NK-92 (cell line): ENCODE measurements around the gene CRYL1.

Experiments
- DNase-seq: peaks from one replicate; lab custom pipeline; 2025; ENCODE audit not compliant: unreplicated experiment; lab: John Stamatoyannopoulos, UW

CRYL1 gene

DNA sequence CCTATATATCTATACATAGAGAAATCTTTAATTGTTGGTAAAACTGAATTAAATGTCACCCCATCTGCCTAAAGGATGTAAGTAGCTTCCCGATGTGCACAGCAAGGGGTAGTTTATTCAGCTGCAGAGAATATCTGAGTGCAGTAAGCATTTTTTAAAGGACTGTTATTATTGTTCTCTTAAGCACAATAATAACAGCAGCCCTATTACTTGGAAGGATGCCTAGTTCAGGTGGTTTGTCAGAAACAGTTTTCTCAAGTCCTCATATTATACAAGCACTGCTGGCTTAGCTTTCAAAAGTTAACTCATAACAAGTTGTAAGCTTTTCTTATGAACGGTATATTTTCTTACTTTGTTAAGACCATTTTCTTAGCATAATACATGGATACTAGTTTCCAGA, 142.6 kb downstream of the CRYL1 start:
- DNase-seq: no peak

DNA sequence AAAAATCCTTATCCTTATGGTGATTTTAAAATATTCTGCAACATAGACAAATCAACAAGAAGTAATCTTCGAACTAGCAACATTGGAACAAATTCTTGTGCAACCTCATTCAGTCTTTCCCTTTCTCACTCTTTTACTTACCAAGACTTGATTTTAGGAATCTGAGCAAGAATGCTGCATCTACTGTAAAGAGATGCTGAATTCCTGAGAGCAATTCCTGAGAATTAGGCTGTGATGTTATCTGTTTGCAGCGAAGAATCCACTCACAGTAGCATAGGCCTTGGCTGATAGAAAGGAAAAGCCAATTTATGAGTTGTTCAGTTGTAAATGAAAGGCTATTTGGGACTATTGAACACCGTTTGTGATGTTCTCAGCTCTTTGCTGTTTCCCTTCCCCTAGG, 144.3 kb downstream of the CRYL1 start:
- no peak for DNase-seq

DNA sequence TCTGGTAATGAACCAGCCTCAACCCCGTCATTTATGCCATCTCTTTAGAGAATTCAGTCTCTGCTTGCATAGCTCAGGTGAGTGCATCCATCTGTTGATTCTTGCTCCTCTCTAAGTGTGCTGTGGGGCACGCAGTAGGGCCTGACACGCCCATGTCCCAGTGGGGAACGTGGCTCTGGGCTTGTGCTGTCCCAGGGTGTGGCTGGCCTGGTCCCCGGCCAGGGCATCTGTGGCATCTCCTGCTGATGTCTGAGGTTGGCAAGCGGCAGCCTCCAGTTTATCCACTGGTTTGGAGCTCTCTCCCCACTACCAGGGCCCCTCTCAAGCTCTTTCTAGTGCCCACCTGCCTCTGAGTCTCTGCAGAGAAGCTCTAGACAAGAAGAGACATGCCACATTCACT, 146.9 kb downstream of the CRYL1 start:
- no peak for DNase-seq

DNA sequence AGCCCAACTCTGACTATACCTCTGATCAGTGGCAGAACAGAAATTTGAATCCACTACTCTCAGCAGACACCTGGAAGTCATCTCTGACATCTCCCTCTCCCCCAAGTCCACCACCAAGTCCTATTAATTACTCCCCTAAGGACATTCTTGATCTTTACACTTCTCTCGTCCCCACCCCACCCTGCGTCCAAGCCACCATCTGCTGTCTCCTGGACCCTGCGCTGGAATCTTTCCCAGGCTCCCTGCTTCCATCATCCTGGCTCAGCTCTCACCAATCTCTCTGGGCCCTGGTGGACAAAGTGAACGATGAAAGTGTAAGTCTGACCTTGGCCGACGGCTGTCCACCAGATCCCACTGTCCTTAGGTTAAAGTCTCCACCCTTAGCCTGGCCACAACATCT, 147.9 kb downstream of the CRYL1 start:
- DNase-seq: no peak

DNA sequence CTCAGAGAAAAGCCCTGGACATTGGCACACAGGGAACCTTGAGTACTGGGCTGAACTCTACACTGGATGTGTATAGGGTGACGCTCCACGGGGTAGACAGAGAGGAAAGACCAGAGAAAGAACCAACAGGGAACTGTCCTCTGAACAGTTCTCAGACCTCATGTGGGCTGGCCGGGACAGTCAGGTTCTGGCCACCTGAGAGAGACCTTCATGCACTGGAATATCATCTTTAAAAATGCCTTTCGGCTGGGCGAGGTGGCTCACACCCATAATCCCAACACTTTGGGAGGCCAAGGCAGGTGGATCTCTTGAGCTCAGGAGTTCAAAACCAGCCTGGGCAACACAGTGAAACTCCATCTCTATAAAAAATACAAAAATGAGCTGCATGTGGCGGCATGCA, 149.8 kb downstream of the CRYL1 start:
- DNase-seq: no peak

DNA sequence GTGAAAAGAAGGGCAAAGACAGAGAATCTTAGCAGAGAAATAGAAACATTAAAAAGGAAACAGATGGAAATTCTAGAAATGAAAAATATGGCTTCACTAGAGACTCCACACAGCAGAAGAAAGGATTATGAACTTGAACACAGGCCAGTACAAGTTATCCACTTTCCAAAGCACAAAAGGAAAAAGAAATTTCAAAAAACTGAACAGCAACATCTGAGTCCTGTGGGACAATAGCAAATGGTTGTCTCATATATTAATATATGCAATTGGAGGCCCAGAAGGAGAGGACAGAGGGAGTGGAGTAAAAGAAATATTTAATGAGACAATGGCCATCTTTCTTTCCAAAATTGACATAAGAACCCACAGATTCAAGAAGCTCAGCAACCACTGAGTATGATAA, 151.8 kb downstream of the CRYL1 start:
- DNase-seq: no peak

DNA sequence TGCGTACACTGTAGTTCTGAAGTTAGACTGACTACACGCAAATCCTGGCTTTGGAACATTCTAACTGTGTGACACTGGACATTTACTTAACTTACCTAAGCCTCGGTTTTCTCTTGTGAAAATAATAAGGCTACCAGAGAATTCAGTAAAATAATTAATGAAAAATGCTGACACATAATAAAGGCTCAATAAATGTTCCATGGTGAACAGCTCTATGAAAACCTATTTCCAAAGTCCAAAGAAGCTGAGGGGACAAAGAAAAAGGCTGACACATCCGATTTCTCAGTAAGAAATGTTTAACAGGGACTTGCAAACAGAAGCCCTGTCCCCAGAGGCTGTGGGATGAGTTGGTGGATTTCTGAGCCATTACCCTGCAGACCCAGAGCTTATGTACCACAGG, 153.8 kb downstream of the CRYL1 start:
- no peak for DNase-seq

DNA sequence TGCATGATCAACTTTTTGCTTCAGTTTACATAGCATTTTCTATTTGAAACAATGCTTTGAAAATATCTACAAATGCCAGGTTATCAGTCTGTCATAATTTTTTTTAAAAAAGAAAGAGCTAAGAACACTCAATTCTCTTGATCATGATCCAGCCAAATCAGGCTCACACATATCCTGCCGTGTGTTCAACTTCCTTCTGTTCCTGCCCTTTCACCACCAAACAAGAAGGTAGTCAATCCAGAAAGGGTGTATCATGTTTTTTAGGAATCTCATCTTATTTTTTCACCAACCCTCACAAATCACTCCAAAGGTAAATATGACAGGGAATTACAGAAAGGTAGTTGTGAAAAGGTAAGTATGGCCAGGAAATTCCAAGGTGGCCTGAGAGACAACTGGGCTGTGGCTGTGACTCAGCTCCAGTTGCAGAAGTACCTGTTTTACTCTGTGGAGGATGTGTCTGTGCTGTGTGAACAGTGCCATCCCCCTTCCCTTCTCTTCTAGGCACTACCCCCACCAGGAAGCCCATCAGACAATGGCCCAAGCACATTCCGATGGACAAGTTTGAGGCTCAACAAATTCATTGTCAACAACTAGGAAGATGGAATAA, 154.7 kb downstream of the CRYL1 start:
- no peak for DNase-seq

DNA sequence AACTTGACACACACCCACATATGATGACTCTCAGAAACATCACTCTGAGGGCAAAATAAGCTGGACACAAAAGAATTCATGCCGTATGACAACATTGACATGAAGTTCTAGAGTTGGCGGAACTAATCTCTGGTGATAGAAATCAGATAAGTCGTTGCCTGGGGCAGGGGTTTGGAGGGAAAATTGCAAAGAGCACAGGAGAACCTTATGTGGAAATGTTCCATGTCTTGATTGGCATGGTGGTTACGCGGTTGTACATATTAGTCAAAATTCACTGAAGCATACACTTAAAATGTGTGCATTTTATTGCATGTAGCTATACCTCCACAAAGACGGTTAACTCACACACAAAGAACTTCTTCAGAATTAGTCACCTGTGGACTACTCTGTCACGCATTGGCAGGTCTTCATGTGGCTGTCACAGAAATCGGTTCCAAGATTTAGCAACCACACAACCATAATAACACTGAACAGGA, 155.7 kb downstream of the CRYL1 start:
- DNase-seq: no peak

DNA sequence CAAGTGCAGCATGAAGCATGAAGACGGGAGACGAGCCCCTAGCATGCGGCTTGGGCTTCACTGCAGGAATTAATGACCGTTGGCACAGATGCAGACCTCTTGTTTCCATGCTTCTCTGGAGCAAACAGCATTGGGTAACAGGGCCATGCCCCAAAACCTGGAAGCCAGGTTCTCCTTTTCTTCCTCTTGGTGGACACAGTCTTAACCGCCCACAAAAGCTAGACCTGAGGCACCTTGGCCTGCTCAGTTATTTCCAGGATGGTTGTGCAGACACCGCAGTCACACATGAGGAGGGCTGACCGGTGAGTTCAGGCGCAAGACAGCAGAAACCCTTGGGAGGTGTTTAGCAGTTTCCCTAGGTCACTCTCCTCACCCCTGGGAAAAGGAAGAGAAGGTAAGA, 159.6 kb downstream of the CRYL1 start:
- DNase-seq: no peak

DNA sequence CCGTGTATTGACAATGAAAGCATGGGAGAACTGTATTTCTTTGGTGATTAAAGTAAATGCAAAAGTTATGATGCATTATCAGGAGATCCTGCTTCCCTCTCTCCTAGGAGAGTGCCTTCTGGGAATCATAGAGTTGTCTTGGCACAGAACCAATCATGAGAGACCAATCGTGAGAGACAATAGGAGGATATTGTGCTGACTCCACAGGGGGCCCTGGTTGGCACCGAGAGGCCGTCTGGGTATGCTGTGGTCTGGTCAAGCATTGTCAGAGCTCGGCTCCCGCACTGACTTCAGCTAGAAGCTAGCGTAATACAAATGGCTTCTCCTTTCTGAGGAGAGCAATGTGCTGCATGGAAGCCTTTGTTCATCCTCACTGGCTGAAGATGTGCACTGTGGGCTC, 162.1 kb downstream of the CRYL1 start:
- no peak for DNase-seq

DNA sequence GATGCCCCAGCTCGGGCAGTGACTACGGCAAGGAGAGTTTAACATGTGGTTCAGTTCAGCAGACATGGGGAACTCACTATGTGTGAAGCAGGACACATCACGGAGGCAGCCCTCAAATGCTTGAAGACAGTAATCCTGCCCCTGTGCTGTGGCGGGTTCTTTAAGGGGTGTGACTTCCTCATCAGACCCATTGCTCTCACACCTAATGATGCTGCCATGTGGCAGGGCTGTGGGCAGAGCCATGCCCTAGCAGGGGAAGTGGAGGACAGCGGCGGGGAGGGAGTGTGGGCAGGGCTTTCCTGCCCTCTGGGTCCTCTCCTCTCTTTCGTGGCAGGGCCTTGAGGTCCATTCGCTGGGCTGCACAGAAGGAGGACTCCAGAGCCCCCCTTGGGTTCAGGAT, 162.5 kb downstream of the CRYL1 start:
- no peak for DNase-seq

DNA sequence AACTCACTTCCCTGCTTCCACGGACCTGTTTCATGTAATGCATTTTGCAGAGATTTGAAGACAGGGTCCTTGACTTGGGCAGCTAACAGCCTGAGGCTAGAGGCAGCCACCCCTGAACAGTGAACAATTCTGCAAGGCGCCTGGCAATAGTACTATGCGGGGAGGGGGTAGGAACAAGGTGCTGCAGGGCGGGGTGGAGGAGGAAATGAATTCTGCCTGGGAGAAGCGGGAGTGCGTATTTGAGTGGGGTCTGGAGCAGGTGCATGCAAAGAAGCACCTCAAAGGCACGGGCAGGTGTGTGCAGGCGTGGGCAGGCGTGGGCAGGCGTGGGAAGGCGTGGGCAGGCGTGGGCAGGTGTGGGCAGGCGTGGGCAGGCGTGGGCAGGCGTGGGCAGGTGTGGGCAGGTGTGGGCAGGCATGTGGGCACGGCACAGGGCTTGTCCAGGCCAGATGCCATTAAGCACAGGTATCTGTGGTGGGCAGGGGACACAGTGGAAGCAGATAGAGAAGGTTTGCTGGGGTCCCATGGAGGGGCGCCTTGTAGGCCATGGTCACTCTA, 163.1 kb downstream of the CRYL1 start:
- DNase-seq: no peak

DNA sequence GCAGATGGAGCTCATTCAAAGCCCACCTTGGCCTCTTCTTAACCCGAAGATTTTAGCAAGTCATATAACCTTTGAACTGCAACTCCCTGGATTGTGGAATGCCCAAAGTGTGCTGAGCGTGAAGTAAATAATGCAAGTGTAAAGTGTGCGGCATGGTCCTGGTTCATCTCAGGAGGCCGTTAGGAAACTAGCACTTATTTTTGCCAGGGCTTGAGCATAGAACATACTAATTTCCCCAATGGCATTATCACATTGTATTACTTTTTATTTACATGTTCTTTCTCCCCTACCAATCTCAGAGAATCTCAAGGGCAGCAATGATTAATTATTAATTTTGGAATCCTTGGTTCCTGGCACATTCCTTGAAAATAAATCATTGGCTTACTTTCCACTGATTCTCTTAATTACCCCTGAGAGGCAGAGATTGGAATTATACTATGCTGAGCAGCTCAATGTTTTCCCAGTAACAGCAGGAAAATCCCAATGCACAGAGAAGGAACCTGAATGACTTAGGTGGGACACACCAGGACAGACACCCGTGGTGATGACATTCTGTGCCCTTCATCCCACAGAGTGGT, 164.7 kb downstream of the CRYL1 start:
- no peak for DNase-seq

DNA sequence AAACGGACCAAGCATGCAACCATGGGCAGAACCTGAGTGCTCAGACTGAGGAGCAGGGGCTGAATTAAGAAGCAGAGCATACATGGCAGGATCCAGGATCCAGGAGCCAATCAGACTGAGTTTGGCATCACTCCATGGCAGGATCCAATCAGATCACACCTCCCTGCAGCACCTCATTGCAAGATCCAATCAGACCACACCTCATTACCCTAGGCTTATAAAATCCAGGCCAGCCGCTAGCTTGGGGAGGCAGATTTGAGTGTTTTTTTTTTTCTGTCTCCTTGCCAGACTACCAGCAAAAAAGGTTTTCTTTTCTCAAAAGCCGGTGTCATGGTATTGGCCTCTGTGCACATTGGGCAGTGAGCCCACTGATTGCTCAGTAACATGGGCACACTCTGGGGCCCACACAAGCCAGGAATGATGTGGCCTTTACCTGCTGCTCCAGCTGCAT, 165.6 kb downstream of the CRYL1 start:
- DNase-seq: no peak

DNA sequence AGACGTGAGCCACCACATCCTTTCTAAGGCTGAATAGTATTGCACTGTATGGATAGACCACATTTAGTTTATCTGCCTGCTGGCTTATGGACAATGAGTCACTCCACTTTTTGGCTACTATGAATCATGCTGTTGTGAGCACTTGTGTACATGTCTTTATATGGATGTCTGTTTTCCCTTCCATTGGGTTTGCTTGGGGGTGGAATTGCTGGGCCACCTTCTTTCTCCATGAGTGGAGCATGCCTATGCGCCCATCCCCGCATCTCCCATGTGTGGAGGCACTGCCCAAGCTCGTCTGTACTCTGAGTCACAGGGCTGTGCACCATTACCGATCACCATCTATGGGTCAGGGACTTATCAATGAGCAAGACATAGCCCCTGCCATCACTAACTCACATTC, 166.3 kb downstream of the CRYL1 start:
- no peak for DNase-seq

DNA sequence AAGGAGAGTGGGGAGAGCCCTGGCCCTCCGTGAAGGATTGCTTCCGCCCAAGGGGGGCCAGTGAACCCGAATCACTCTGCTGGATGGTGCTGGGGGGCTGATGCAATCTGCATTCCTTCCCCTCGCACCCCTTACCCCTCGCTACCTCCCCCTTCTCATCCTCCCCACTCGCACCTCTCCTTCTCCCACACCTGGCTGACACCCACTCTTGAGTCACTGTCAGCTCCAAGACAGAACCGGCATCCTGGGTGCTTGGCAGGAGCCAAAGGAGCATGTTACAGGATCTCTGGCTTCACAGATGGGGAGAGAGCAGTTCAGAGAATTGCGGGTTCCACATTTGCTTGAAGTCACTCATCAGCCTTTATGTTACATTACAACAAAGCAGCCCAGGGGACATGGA, 167.6 kb downstream of the CRYL1 start:
- DNase-seq: no peak

DNA sequence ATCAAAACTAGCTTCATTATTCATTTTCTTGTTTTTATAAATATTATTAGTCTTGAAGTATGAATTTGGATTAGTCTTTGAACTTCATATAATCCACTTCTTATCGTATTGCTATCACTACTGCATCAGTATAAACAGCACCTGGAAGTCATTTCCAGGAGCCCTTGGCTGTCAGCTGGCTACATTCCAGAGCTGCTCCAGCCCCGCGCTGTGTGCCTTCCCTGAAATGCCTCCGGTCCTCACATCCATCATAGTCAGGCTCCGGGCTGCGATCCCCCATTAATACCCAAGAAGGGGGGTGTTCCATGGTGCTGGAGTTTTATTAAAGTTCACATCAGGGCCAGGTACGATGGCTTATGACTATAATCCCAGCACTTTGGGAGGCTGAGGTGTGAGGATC, 169.2 kb downstream of the CRYL1 start:
- DNase-seq: no peak

DNA sequence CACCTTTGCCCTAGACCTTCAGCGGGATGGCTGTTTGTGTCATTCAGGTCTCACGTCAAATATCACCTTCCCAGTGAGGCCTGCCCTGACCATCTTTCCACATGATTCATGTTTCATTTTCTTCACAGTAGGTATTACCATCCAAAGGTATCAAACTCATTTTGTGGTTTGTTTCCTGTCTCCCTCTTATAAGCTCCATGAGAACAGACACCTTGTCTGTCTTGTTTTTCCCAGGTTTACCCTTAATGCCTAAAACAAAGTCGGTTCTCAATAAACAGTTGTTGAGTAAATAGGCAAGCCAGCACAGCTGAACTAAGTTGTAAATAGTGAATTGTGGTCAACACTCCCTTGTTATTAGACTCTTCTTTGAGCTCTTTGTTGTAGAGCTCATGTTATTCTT, 170.9 kb downstream of the CRYL1 start:
- no peak for DNase-seq

DNA sequence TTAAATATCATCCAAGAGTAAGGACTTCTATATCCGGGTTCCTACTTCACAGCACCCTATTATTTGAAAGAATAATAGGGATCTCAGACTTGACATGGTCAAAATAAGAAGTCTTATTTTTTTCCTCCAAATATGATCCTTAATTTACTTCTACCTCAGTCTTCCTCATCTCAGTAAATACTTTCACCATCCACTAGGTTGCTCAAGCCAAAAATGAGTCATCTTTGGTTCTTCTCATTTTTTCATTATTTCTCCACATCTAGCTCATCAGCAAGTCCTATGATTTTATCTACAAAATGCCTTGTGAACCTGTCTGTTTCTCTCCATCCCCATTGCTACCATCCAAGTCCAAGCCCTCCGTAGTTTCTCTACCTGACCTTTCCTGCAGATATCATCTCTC, 171.7 kb downstream of the CRYL1 start:
- no peak for DNase-seq
